ENCODE data around the gene SMAD4.

GRCh38 chr18:51110073-51110797 lies 80.2 kb downstream of the SMAD4 start:
- TF ChIP-seq POLR2A (IDR thresholded peaks at IDR 0.05; ENCODE audit: low read depth, low read length): no peak
- TF ChIP-seq POLR2AphosphoS5 (IDR thresholded peaks at IDR 0.05; ENCODE audit: low read depth, low read length): no peak
- TF ChIP-seq TAF1 (IDR thresholded peaks at IDR 0.05; ENCODE audit: borderline replicate concordance, low read depth, low read length): no peak
